Lung (tissue), 16 donors: ENCODE data around the gene DHX38. TPM values are rescaled to one million over a fixed set of nuclear protein-coding genes. Genes with fewer than 3 reads are reported as not detected.

Experiments
- ATAC-seq: fragments of 200-7000 bp; cut with Tn5 transposase; one replicate; pipeline ENCODE4 v1.9.1; 2020; ENCODE audit warnings: moderate number of reproducible peaks; ENCODE audit not compliant: insufficient read depth, low FRiP score
- DNase-seq, 3 donors: peaks; one replicate each; pipeline ENCODE4 v3.0.0-alpha.2; 2013 to 2017
- H3K27ac ChIP-seq, 2 donors: one replicate each; pipeline ENCODE4 v1.5.1; 2013; ENCODE audit warnings: mild to moderate bottlenecking in 2 of 2, moderate library complexity in 2 of 2, control low read depth in 1 of 2, inconsistent platforms in 1 of 2, low read depth in 1 of 2, low read length in 1 of 2
- H3K27me3 ChIP-seq, 3 donors: one replicate each; pipeline ENCODE4 v1.5.1; 2013; ENCODE audit warnings: low read length in 2 of 3; ENCODE audit not compliant: control insufficient read depth in 3 of 3, insufficient read depth in 3 of 3
- H3K36me3 ChIP-seq, 4 donors: one replicate each; pipeline ENCODE4 v1.5.1; 2013; ENCODE audit warnings: low read length in 4 of 4, mild to moderate bottlenecking in 1 of 4, moderate library complexity in 1 of 4; ENCODE audit not compliant: control insufficient read depth in 4 of 4, insufficient read depth in 4 of 4
- H3K4me1 ChIP-seq, 5 donors: one replicate each; pipeline ENCODE4 v1.5.1; 2013; ENCODE audit warnings: low read length in 5 of 5, mild to moderate bottlenecking in 2 of 5, moderate library complexity in 1 of 5; ENCODE audit not compliant: control insufficient read depth in 5 of 5, insufficient read depth in 5 of 5
- H3K4me3 ChIP-seq: one replicate; pipeline ENCODE4 v1.5.1; 2013; ENCODE audit warnings: mild to moderate bottlenecking, control low read depth, moderate library complexity
- H3K9ac ChIP-seq, 2 donors: one replicate each; pipeline ENCODE4 v1.5.1; 2013; ENCODE audit warnings: low read length in 2 of 2, control low read depth in 1 of 2; ENCODE audit not compliant: insufficient read depth in 1 of 2
- H3K9me3 ChIP-seq, 4 donors: one replicate each; pipeline ENCODE4 v1.5.1; 2013; ENCODE audit warnings: low read length in 3 of 4, mild to moderate bottlenecking in 1 of 4, moderate library complexity in 1 of 4; ENCODE audit not compliant: control insufficient read depth in 4 of 4, insufficient read depth in 3 of 4
- WGBS, 2 donors: extraction: QIAGEN DNeasy Blood & Tissue Kit; methylation state at CpG; one replicate each; pipeline ENCODE4 v1.1.7; 2013; 5-methylcytosine and 5-hydroxymethylcytosine counted together
- long read RNA-seq, 5 donors: transcript quantifications; one replicate each; lab custom pipeline, GENCODE V29; 2026
- polyA plus RNA-seq, 2 donors: library from polyadenylated mRNA; stranded (reverse); fragments of 200-250 nt; gene quantifications; one replicate each; pipeline ENCODE4 v1.2.1, GENCODE V29; 2013
- total RNA-seq, 2 donors: library from RNA; depleted of rRNA in 1 of 2; stranded (reverse); fragments of >200 nt in 1 of 2; gene quantifications; one replicate each; pipeline ENCODE4 v1.2.1, GENCODE V29; 2014 to 2021
- TF ChIP-seq, protein P1 (sequence below): IDR thresholded peaks from 2 replicates; pipeline ENCODE4 v1.5.1; 2012; ENCODE audit warnings: mild to moderate bottlenecking; ENCODE audit errors: control extremely low read depth, extremely low read depth
- donor health status: control.
- donor health status: control.
- donor health status: Bipolar disorder and iron deficiency.
- donor health status: healthy.
- donor health status: DM: yes; HTN: yes; CAD: no.

DHX38 gene
- 10 to 100 TPM; 39.6 to 62.3 TPM for total RNA-seq
- 10 to 100 TPM; 45.2 to 45.9 TPM for polyA plus RNA-seq
- long read RNA-seq, donor 1, full-length matches to known transcripts = 2 of 2 reads
- long read RNA-seq, donor 1, partial matches to known transcripts = 0 of 2 reads
- long read RNA-seq, donor 1, other reads (novel, unspliced or antisense) = 0 of 2 reads
- long read RNA-seq, donor 2, partial matches to known transcripts = 0 of 1 reads
- long read RNA-seq, donor 2, other reads (novel, unspliced or antisense) = 0 of 1 reads
- long read RNA-seq, donor 3, full-length matches to known transcripts = 1 of 9 reads
- long read RNA-seq, donor 3, partial matches to known transcripts = 8 of 9 reads
- long read RNA-seq, donor 3, other reads (novel, unspliced or antisense) = 0 of 9 reads
- long read RNA-seq, donor 4, partial matches to known transcripts = 5 of 6 reads
- long read RNA-seq, donor 4, other reads (novel, unspliced or antisense) = 0 of 6 reads
- long read RNA-seq, donor 5, full-length matches to known transcripts = 4 of 10 reads
- long read RNA-seq, donor 5, partial matches to known transcripts = 6 of 10 reads
- long read RNA-seq, donor 5, other reads (novel, unspliced or antisense) = 0 of 10 reads

DNA sequence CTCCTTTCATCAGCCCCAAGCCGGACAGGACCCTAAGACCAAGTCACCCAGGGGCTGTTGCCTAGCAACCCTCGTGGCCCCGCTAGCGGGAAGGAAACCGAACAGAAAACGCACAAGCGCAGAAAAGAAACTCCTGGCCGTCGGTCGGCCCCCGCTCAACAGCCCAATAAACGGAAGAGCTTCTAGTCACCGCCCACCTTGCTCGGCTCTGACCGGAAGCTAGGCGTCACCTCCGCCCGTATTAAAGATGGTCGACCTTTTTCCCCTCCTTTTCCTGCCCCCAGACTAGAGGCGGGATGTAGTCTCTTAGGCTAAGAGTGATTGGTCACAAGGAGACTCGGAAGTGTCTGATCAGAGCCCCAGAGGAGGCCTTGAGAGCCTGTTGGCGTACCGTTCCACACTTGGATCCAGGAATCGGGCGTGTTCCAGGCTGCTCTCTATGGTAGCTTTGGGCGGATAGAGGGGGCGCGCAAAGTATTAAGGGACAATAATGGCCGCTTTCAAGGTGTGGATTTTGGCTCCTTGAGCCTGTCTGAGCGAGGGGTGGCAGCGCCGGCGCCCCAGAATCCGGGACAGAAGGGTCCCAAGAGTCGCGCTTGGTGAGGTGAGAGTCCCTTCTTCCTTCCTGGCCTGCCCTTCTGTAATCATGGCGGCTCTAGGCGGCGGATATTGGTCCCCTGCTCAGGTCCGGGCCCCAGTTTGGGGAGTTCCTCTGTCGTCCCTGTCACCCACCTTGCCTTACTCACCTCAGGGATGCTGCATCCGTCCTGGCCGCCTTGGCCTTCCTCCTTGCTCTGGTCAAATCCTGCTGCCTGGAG is at the start of gene DHX38, which contains the start of gene TXNL4B:
Gene DHX38 (plus strand): TSS at position 400 of the 818 bp plus-strand sequence. CDS start 2,311 bp downstream, outside the sequence.
Gene TXNL4B (minus strand): TSS at position 173 of the 818 bp plus-strand sequence. CDS start 2,871 bp downstream, outside the sequence.
- peak within 1 kb of the TSS; percentile 93 to 99 for H3K9ac ChIP-seq
- TF ChIP-seq, protein P1, sequence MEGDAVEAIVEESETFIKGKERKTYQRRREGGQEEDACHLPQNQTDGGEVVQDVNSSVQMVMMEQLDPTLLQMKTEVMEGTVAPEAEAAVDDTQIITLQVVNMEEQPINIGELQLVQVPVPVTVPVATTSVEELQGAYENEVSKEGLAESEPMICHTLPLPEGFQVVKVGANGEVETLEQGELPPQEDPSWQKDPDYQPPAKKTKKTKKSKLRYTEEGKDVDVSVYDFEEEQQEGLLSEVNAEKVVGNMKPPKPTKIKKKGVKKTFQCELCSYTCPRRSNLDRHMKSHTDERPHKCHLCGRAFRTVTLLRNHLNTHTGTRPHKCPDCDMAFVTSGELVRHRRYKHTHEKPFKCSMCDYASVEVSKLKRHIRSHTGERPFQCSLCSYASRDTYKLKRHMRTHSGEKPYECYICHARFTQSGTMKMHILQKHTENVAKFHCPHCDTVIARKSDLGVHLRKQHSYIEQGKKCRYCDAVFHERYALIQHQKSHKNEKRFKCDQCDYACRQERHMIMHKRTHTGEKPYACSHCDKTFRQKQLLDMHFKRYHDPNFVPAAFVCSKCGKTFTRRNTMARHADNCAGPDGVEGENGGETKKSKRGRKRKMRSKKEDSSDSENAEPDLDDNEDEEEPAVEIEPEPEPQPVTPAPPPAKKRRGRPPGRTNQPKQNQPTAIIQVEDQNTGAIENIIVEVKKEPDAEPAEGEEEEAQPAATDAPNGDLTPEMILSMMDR = no peak

DNA sequence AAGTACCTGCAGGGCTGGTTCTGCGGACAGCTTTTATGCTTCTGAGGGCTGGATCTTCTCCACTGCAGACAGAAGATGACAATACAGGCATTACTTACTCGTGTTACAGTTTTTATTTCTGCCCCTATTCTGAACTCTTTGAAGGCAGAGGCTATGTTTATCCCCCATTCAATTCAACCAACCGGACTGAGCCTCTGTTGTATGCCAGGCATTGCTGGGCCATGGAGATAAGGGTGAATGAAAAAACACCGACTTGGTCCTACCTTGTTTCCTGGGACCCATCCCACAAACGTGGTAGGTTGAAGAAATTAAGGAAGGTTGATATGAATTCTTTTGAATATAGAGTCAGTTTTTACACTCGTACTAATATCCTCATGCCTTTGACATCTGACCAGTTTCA is 49.4 kb upstream of the DHX38 start:
- TF ChIP-seq, protein P1 = no peak
- no peaks in the 10 kb centered on the region for H3K27me3 ChIP-seq
- peaks cover 0 to 4% (median 0%) of the 10 kb centered on the region in 5 donors for H3K4me1 ChIP-seq
- no peak overlapping the region for H3K9ac ChIP-seq
- no peak overlapping the region for H3K27ac ChIP-seq
- no peak for DNase-seq
- peaks cover 0 to 7% (median 2%) of the 10 kb centered on the region in 4 donors for H3K36me3 ChIP-seq
- WGBS, 2 donors = 76 to 77% methylated on average over 6 of the region's 6 CpGs
- no peak for ATAC-seq
- H3K4me3 ChIP-seq = no peak overlapping the region
- H3K9me3 ChIP-seq = no peaks in the 10 kb centered on the region

More for the DNA sequence above, at the start of gene DHX38, which contains the start of gene TXNL4B:
- DNase-seq (peak; percentile 98 to 100 (median 100)), ATAC-seq (peak; percentile 98)
- H3K4me3 ChIP-seq = peak within 1 kb of the TSS; percentile 100
- peaks cover 18 to 38% (median 19%) of the 10 kb centered on the region in 4 donors for H3K36me3 ChIP-seq
- peaks cover 0 to 25% (median 6%) of the 10 kb centered on the region in 5 donors for H3K4me1 ChIP-seq
- peak within 1 kb of the TSS; percentile 89 to 94 for H3K27ac ChIP-seq
- H3K27me3 ChIP-seq = no peaks in the 10 kb centered on the region
- H3K9me3 ChIP-seq = no peaks in the 10 kb centered on the region
- 0 to 1% methylated on average over 43 of the region's 43 CpGs for WGBS, 2 donors

GRCh38 chr16:72044825-72045359 is 48.8 kb upstream of the DHX38 start:
- Histone ChIP-seq H3K36me3 (peaks cover 0 to 7% (median 2%) of the 10 kb centered on the region in 4 donors), H3K4me1 (peaks cover 0 to 4% (median 0%) of the 10 kb centered on the region in 5 donors), H3K9ac (no peak overlapping the region), H3K4me3 (no peak overlapping the region), H3K27ac (no peak overlapping the region), H3K27me3 (no peaks in the 10 kb centered on the region), H3K9me3 (peaks cover 0 to 1% (median 0%) of the 10 kb centered on the region in 4 donors)
- DNase-seq (no peak), ATAC-seq (no peak)
- TF ChIP-seq, protein P1 = no peak
- 63 to 89% methylated on average over 2 of the region's 2 CpGs for WGBS, 2 donors
